ENCODE data around the gene MAD1L1.
A peak's percentile ranks its signal among the peaks of the same experiment; 100 is the strongest.
"Not testable (repeated sequence)": the region's sequence is repeated elsewhere in the genome, so short reads cannot be mapped to it uniquely, and the experiment has no call there.

Gene MAD1L1

DNA sequence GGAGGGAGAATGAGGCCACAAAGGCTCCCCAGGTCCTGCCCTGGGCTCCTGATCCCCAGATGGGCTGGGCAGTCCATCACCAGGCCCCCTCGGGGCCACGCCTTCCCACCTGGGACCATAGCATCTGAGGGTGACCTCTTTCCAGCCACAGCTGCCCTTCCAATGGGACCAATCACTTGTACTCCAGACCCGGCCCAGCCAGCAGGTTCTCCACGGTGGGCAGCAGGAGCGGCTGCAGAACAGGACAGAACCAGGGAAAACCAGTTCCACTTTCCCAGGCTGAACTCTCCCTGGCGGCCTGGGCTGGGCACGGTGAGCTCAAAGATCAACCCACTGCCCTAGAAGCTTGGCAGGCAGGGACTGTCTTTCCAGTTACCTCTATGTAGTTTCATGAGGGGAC lies 257.6 kb downstream of the MAD1L1 start:
- DNase-seq (ENCODE audit: low read depth in 1 of 2, low spot score in 1 of 2), result no peak

DNA sequence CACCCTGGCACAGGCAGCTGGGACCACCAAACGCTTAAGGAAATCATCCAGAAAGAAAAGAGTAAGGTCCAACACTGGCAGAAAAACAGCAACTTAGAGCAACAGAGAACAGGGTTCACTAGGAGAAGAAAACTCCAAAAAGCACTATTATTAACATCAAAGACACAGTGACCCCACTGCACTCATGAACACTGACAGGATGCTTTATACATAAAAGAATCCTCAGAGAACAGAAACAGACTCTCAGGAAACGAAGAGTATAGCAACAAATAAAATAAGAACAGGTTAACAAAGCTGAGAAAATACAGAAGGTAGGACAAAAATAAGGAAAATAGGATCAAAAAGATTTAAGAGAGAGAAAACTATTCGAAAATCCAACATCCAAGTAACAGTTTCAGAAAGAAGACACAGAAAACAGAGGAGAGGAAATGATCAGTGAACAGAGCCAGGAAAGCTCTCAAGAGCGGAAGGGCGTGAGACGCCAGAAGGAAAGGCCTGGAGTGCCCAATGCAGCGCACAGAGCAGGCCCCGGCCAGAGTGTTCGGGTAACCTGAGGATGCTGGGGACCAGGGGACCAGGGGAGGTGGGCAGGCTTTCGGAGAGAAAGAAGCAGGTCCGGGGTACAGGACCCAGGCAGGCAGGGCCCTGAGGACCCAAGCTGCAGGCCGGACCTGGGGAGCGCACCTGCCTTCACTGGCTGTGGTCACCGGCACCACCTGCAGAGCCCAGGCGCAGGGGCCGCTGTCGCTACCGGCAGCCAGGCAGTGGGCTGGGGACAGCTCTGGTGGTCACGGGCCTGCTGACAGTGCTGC lies 258.2 kb downstream of the MAD1L1 start:
- DNase-seq (ENCODE audit: low read depth in 1 of 2, low spot score in 1 of 2), result no peak

DNA sequence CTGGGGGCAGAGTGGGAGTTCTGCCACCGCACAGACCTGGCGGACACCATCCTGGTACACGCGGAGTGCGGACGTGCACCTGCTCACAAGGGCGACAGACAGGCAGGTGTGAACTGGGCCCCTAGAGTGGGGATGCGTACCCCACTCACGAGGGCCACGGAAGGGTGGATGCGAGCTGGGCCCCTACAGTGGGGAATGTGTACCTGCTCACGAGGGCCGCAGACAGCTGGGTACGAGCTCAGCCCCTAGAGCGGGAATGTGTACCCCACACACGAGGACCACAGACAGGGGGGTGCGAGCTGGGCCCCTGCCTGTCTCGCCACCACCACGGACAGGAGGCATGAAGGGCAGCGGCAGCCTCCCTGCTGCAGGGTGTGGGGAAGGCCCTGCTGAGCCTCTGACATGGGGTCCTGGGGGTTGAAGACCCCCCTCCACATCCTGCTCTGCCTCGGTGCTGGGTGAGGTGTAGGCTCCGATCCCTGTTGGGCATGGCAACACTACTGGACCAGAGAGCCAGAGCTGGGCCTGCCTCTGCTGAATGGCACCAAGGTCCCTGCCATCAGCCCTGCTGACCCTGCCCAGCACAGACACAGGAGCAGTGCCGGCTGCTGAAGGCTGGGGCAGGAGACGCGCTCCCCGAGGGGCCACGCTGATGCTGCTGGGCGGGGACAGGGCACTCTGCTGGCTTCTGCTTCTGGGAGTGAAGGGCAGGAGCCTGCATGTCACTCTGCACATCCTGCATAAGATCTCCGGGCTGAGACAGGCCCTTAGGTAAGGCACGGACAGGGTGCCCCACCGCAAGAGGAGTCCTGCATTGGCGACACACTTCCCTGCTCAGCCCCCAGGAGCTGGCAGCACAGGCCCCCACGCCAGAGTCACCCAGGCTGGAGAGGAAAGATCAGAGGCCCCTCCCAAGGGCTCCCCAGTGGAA lies 259.2 kb downstream of the MAD1L1 start:
- no peak for DNase-seq (ENCODE audit: low read depth in 1 of 2, low spot score in 1 of 2)

DNA sequence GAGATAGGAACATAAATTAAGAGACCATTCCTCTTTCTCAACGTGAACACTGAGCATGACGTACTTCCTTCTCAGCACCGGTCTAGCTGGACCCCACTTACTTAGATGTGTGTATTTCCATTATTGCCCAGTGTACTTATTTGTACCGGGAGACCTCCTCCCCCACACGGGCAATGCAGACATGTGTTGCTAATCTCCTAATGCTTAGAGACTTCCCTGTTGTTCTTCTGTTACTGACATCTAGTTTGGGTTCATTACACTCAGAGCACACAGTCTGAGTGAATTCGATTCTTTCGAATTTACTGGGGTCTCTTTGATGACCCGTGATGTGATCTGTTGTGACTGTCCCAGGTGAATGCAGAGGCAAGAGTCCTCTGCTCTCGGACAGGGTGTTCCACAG lies 260.0 kb downstream of the MAD1L1 start:
- DNase-seq (ENCODE audit: low read depth in 1 of 2, low spot score in 1 of 2), result no peak

DNA sequence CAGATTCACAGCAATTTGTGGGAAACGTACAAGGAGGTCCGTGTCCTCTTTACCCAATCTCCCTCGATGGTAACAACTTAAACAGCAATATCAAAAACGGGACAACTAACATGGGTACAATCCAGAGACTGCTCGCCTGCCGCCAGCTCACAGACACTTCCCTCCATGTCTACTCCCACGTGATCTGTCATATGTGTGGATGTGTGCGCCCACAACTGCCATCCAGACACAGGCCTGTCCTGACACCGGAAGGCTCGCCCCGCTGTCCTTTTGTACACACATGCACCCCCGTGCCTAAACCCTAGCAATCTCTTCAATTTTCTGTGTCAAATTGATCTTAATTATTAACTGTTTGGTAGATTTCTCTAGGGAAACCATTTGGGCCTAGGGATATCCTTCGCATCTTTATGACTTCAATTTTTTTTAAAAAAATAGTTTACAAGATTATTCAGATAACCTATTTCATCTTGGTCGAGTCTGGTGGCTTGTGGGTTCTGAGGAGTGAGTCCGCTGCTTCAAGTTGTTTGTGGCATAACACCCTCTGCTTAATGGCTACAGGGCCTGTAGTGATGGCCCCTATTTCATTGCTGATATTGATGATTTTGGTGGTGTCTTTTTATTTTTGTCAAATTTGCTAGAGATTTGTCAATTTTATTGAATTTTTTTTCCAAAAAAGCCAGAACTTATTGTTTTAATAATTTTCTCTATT lies 260.6 kb downstream of the MAD1L1 start:
- DNase-seq (ENCODE audit: low read depth in 1 of 2, low spot score in 1 of 2), result no peak

DNA sequence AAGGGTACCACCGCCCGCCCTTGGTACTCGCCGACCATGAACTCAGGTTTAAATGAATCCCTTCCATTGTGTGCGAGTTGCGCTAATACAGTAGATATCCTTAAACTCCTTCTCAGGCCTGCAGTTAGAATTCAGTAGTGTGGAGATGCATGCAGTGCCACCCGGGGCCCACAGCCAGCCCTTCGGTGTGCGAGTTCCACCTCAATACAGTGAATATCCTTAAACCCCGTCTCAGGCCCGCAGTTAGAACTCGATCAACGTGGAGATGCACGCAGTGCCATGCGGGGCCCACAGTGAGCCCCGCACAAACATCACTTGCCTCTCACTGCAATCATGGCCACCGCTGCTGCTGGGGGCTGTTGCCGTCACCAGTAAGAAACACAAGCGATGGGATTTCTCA lies 261.9 kb downstream of the MAD1L1 start:
- DNase-seq (ENCODE audit: low read depth in 1 of 2, low spot score in 1 of 2), result no peak

DNA sequence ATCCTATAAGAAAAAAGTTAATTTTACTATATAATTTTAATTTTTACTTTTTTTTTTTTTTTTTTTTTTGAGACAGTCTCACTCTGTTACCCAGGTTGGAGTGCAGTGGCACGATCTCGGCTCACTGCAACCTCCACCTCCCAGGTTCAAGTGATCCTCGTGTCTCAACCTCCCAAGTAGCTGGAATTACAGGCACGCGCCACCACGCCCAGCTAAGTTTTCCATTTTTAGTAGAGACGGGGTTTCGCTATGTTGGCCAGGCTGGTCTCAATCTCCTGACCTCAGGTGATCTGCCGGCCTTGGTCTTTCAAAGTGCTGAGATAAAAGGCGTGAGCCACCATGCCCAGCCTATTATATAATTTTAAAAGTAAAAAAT lies 262.5 kb downstream of the MAD1L1 start:
- DNase-seq (ENCODE audit: low read depth in 1 of 2, low spot score in 1 of 2), result not testable (repeated sequence)

DNA sequence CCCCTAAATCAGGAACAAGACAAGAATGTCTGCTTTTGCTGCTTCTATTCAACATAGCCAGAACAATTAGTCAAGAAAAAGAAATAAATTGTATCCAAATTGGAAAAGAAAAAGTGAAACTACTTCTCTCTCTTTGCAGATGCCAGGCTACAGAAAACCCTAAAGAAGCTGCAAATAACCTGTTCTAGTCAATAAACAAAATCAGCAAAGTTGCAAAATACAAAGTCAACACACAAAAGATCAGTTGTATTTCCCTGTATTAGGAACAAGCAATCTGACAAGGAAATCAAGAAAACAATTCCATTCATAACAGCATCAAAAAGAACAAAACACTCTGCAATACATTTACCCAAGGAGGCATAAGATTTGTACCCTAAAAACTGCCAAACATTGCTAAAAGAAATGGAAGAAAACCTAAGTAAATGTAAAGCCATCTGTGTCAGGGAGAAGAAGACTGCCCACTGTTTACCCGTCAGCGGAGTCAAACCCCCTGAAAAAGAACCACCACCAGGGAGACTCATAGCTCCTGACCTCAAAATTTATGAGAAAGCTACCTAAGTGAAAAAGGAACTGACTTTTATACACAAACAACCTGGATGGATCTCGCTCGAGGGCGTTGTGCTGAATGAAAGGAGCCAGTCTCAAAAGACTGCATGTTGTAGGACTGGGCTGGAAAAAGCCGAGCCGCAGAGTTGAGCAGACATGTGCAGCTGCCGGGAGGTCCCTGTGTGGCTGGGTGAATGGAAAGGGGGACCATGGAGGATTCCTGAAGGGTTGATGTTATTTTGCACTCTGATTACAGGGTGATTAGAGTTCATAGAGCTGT lies 263.1 kb downstream of the MAD1L1 start:
- DNase-seq (ENCODE audit: low read depth in 1 of 2, low spot score in 1 of 2), result no peak

DNA sequence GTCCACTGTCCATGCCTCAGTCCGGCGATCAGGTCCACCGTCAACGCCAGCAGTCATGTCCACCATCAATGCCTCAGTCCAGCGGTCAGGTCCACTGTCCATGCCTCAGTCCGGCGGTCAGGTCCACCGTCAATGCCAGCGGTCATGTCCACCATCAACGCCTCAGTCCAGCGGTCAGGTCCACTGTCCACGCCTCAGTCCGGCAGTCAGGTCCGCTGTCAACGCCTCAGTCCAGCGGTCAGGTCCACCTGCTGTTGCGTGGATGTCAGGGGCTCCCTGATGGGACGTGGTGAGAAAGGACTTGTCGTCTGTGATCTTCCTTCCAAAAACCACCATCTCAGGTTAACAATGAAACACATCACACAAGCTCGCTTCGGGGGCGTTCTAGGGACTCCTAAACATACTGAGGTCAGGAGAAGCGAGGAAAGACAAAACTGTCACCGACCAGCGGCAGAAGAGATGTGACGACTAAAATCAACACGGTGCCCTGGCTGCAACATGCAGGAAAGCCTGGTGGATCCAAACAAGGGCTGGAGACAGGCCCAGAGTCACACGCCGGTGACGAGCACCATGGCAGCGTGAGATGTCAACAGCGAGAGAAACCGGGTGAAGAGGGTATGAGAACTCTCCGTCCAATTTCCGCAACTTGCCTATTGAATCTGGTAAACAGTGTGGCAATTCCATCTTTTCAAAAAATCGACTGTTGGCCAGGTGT lies 264.2 kb downstream of the MAD1L1 start:
- no peak for DNase-seq (ENCODE audit: low read depth in 1 of 2, low spot score in 1 of 2)

DNA sequence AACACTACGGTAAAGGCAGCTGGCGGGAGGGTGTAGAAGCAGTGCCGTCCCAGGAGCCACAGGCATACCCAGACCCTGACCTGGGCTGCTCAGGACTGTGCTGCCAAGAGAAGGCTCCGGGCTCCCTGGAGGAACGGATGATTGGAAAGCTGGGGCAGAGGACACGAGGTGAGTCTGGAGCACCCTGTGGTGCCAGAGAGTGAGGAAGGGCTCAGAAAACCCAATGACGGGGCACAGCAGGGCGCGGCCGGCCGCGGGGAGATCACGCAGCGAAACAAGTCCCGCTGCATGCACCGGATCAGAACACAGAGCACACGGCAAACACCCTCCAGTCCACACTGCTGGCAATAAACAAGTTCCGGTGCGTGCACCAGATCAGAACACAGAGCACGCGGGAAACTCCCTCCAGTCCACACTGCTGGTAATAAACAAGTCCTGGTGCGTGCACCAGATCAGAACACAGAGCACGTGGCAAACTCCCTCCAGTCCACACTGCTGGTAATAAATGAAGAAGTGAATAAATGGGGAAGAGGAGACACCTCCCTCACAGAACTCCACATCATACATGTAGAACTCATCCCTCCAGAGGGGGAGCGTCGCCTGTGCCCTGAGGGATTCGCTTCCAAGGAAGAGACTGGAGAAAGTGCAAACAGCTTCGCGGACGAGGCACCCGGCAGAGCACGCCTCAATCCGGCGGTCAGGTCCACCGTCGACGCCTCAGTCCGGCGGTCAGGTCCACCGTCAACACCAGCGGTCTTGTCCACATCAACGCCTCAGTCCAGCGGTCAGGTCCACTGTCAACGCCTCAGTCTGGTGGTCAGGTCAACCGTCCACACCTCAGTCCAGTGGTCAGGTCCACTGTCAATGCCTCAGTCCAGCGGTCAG lies 265.0 kb downstream of the MAD1L1 start:
- DNase-seq (ENCODE audit: low read depth in 1 of 2, low spot score in 1 of 2), result no peak

DNA sequence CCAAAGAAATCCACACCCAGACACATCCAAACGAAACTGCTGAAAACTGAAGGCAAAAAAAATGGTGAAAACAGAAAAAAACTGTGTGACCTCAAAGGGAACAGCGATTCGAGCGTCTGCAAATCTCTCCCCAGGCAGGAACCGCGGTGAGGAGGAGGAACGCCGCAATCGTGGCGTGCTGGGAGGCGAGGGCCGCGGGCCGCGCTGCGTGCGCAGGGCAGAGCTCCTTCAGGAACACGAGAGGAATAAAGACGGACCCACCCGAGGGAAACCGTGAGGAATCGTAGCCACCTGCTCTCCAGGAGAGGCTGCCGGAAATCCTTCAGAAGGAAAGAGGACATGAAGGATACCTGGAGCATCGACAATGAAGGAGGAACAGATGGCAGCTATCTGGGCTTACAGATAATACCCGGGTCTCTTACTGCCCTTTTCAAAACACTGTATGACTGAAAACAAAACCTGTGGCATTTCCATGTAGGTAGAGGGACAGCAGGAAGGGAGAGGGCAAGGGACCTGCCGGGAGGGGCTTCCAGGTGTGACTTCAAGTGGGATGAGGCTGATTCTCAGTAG lies 266.0 kb downstream of the MAD1L1 start:
- no peak for DNase-seq (ENCODE audit: low read depth in 1 of 2, low spot score in 1 of 2)

DNA sequence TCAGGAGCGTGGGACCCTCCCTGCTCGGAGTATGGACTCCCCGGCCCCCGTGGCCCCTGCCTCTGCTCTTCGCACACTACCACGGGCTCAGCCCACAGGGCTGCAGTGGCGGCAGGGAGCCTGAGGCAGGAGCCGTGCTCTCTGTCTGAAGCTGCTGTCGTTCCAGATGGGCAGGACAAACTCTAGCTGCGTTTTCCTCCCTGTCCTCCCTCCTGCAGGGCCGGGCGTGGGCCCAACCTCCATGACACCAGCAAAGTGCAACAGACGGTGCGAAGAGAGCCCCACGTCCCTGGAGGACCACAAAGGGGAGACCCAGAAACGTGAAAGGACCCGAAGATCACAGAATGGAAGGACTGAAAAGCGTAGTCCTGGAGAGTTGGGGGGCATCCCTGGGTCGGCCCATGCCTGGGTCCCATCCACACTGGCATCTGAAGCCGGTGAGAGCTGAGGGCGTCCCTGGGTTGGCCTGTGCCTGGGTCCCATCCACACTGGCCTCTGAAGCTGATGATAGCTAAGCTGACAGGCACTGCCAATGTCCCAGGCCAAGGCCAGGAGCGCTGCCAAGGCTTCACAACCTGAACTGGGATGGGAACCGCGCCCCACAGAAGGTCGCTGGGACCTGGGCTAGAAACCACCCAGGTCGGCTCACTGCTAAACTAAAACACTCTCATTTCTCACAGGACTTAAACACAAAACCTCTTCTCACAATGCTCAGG lies 267.0 kb downstream of the MAD1L1 start:
- no peak for DNase-seq (ENCODE audit: low read depth in 1 of 2, low spot score in 1 of 2)

DNA sequence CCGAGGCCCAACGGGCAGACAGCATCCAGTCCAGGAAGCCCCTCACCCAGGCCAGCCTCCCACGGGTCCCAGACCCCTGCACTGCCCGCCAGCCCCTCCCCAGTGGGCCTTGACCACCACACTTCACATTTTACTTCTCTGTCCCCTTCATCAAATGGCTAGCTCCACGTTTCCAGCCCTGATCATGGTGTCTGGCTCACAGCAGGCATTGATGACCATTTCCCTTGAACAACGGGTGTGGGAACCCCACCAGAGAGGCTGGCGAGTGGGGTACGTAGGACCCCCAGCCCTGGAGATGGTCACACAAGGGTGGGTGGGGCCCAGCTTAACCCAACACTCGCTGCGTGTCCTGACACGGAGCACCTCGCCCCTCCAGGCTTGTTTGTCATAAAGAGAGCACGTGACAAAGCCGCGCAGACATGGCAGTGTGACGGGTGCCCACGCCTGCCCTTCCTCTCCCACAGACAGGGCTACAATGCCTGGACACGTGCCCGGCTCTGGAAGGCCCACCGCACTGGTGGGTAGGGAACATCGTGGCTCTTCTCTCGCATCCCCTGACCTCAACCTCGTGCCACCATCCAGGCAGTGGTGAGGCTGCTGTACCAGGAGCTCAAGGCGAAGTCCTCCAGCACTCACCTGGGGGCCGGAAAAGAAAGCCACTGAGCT lies 267.7 kb downstream of the MAD1L1 start:
- no peak for DNase-seq (ENCODE audit: low read depth in 1 of 2, low spot score in 1 of 2)

DNA sequence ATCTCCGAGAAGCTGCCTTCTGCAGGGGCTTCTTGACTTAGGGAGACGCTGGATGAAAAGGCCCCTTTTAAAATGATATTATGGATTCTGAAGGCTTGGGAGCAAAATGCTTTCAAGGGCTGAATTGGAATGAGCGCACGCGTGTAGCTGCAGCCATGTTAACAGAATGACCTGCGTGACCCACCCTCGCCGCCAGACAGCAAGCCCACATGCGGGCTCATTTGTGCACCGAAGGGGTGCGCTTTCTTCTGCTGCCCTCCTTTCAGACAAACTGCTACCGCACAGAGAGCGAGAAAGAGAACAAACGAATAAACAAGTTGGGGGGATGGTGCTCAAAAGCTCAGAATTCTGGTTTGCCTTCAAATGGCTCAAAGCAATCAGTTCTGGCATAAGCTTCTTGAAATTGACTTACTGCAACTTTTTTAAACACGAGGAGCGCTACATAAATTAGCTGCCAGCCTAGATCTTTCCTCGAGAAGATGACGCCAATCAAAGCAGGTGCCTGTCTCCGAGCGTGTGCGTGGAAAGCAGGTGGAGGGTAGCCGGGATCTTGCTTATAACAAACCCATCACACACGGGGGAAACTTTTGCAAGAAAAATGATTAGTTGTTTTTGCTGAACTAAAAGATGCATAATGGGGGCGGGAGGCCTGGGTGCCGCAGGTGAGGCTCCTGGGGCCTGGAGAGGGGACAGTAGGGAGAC lies 268.4 kb downstream of the MAD1L1 start:
- no peak for DNase-seq (ENCODE audit: low read depth in 1 of 2, low spot score in 1 of 2)

DNA sequence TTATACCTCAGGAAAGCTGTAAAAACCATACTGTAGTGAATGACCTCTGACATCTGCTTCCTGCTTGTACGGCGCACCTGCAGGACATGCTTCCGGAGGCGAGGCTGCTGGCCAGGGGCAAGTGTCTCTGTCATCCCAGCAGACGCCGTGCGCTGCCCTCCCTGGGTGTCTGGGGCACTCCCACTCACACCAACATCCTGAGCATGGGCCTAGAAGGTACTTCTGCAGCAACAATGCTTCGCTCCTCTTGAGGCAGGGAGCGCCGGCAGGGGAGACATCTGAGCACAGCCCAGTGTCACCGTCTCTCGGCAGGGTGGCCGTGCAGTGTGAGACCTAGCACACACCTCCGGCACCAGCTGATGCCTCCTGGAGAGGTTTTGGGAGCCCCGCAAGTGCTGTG lies 269.2 kb downstream of the MAD1L1 start:
- DNase-seq (ENCODE audit: low read depth in 1 of 2, low spot score in 1 of 2), result no peak

DNA sequence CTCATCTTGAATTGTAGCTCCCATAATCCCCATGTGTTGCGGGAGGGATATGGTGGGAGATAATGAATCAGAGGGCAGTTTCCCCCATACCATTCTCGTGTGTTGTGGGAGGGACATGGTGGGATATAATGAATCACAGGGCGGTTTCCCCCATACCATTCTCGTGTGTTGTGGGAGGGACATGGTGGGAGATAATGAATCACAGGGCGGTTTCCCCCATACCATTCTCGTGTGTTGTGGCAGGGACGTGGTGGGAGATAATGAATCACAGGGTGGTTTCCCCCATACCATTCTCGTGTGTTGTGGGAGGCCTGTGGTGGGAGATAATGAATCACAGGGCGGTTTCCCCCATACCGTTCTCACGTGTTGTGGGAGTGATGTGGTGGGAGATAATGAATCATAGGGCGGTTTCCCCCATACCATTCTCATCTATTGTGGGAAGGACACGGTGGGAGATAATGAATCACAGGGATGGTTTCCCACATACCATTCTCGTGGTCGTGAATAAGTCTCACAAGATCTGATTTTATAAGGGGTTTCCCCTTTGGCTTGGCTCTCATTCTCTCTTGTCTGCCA lies 271.0 kb downstream of the MAD1L1 start:
- DNase-seq (ENCODE audit: low read depth in 1 of 2, low spot score in 1 of 2), result peak in 1 of 2 donors; percentile 60

DNA sequence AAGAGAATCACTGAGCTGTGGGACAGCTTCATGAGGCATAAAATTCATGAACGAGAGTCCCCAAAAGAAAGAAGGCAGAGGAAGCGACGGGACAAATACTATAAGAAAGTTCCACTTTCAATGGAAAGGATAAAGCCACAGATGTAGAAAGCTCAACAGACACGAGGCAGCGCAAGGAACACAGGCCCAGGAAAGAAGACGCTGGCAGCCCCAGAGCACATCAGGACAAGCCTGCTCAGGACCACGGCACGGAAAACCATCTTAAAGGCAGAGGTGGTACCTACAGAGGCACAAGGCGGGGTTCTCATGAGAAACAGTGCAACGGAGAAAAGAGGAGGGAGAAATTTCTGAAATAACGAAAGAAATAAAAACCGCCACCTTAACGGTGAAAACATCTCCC lies 273.4 kb downstream of the MAD1L1 start:
- no peak for DNase-seq (ENCODE audit: low read depth in 1 of 2, low spot score in 1 of 2)
